ENCODE measurements around the gene TBC1D9.
A peak's percentile ranks its signal among the peaks of the same experiment; 100 is the strongest.

The TBC1D9 gene

GRCh38 chr4:140755774-140756318 is 339 bp downstream of the TBC1D9 start:
- H3K27me3 ChIP-seq (ENCODE audit: control insufficient read depth, insufficient read depth, low read length): no peaks in the 10 kb centered on the region

DNA sequence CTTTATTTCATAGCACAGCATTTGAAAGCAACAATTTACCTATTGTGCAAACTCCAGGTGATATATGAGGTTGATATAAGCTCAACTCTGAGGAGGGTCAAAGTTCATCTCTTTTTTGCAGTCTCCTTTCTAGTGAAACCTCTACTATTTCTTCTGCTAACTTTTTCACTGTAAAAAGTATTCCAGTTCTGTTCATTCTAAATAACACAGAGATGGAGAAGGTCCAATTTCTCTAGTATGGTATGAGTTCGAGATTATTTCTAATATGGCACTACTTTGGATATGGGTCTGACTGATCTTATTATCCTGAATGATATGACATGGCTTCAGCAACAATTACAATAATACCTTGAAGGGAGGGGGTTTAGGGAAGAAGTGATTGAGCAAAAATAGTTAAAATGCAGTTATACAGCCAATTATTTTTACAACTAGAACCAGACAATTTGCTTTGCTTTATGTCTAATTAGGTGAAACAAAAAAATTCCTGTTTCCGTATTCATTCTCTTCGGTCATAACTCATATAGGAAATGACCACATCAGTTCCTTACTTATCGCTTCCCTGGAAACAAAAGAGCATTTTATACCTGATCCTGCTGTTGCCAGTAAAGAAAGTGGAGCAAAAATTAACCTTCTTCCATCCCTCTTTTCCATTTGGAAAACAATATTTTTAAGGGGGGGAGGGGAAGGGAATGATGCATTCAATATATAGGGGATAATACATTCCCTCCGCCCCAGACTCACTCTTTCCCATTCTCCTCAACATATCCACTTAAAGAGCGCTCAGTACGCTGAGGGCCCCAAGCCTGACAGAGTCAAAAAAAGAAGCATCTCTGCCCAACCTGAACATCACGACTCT is 1.0 kb downstream of the TBC1D9 start:
- Histone ChIP-seq H2AFZ (peak overlapping the region; percentile 78), H3K36me3 (ENCODE audit: control insufficient read depth, insufficient read depth, low read length) (no peaks in the 10 kb centered on the region), H3K4me2 (ENCODE audit: low read length) (peak overlapping the region; percentile 98), H3K4me1 (no peaks in the 10 kb centered on the region), H3K27me3 (ENCODE audit: control insufficient read depth, insufficient read depth, low read length) (no peaks in the 10 kb centered on the region), H3K79me2 (peaks cover 2% of the 10 kb centered on the region), H3K4me3 (ENCODE audit: low read depth, low read length) (peak overlapping the region; percentile 65), H3K9me3 (ENCODE audit: control insufficient read depth, low read length) (no peaks in the 10 kb centered on the region), H3K9ac (no peak overlapping the region), H3K27ac (peak overlapping the region; percentile 96)
- TF ChIP-seq CTCF (IDR thresholded peaks at IDR 0.05): no peak

More at GRCh38 chr4:140755774-140756318, 339 bp downstream of the TBC1D9 start:
- no peaks in the 10 kb centered on the region for H3K9me3 ChIP-seq (ENCODE audit: control insufficient read depth, low read length)
- H3K4me3 ChIP-seq (ENCODE audit: low read depth, low read length): peak overlapping the region; percentile 65
- no peak overlapping the region for H3K9ac ChIP-seq
- H3K4me2 ChIP-seq (ENCODE audit: low read length): peak overlapping the region; percentile 98
- no peaks in the 10 kb centered on the region for H3K36me3 ChIP-seq (ENCODE audit: control insufficient read depth, insufficient read depth, low read length)
- H3K4me1 ChIP-seq: no peaks in the 10 kb centered on the region
- TF ChIP-seq CTCF (IDR thresholded peaks at IDR 0.05): no peak
- peak overlapping the region; percentile 95 for H2AFZ ChIP-seq
- H3K79me2 ChIP-seq: peaks cover 2% of the 10 kb centered on the region
- H3K27ac ChIP-seq: peak overlapping the region; percentile 96

DNA sequence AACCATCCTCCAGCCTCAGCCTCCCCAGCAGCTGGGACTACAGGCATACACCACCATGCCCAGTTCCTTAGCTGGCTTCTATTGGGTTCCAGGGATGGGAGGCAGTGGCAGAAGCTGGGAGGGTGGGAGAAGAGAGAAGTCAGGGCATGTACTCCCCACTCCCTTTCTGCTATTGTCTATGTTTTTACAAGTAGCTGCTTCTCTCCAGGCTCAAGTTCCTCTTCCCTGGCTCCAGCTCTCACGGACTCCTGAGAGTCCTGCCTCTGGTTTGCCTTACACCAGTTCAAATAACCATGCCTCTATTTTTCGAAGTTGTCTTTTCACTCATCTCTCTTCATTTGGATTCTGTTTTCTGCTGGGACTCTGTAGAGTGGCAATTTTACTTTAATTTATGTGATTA is 2.9 kb downstream of the TBC1D9 start:
- no peak overlapping the region for H3K4me2 ChIP-seq (ENCODE audit: low read length)
- no peak overlapping the region for H3K4me3 ChIP-seq (ENCODE audit: low read depth, low read length)
- no peak overlapping the region for H3K9ac ChIP-seq
- H3K27ac ChIP-seq: no peak overlapping the region
- H3K36me3 ChIP-seq (ENCODE audit: control insufficient read depth, insufficient read depth, low read length): no peaks in the 10 kb centered on the region
- H3K79me2 ChIP-seq: peaks cover 2% of the 10 kb centered on the region
- H2AFZ ChIP-seq: no peak overlapping the region
- no peaks in the 10 kb centered on the region for H3K4me1 ChIP-seq
- no peaks in the 10 kb centered on the region for H3K27me3 ChIP-seq (ENCODE audit: control insufficient read depth, insufficient read depth, low read length)
- no peak for TF ChIP-seq CTCF (IDR thresholded peaks at IDR 0.05)
- no peaks in the 10 kb centered on the region for H3K9me3 ChIP-seq (ENCODE audit: control insufficient read depth, low read length)

- Histone ChIP-seq H3K4me3 (ENCODE audit: low read depth, low read length) (no peak overlapping the region), H3K36me3 (ENCODE audit: control insufficient read depth, insufficient read depth, low read length) (no peaks in the 10 kb centered on the region), H3K4me2 (ENCODE audit: low read length) (no peak overlapping the region), H3K9me3 (ENCODE audit: control insufficient read depth, low read length) (no peaks in the 10 kb centered on the region), H3K27ac (no peak overlapping the region), H3K79me2 (peaks cover 2% of the 10 kb centered on the region), H3K27me3 (ENCODE audit: control insufficient read depth, insufficient read depth, low read length) (no peaks in the 10 kb centered on the region), H2AFZ (no peak overlapping the region), H3K4me1 (no peaks in the 10 kb centered on the region), H3K9ac (no peak overlapping the region)
- no peak for TF ChIP-seq CTCF (IDR thresholded peaks at IDR 0.05)
Measured at GRCh38 chr4:140752291-140753068, 3.7 kb downstream of the TBC1D9 start.

All from parathyroid adenoma (tissue), 2 donors.